ENCODE results near the gene MYL3. TPM values are rescaled to one million over a fixed set of nuclear protein-coding genes. Genes with fewer than 3 reads are reported as not detected.

Gene MYL3
- total RNA-seq, 1 experiment from 2014 or later, result not detected

- H3K9me3 ChIP-seq (ENCODE audit: low read length), result no peaks in the 10 kb centered on the region
- peaks cover 28% of the 10 kb centered on the region for H3K27me3 ChIP-seq (ENCODE audit: low read length)
- no peak for TF ChIP-seq EZH2phosphoT487 (IDR thresholded peaks at IDR 0.05; ENCODE audit: borderline replicate concordance, low read length)
- no peak for TF ChIP-seq CTCF (conservative IDR thresholded peaks at IDR 0.05; ENCODE audit: low read depth, low read length)
- TF ChIP-seq EZH2 (IDR thresholded peaks at IDR 0.05; ENCODE audit: low read length, unreplicated experiment), result no peak
- no peaks in the 10 kb centered on the region for H3F3A ChIP-seq (ENCODE audit: low read length, unreplicated experiment)
- no peak for ATAC-seq
- peak overlapping the region; percentile 89 for H3K4me2 ChIP-seq (ENCODE audit: low read length)
- H3K79me2 ChIP-seq (ENCODE audit: low read length), result no peaks in the 10 kb centered on the region
- POLR2A ChIA-PET (ENCODE audit: unreplicated experiment), result no interaction called here
- intact Hi-C loops (cut with micrococcal nuclease), result no loop called here
- CTCF ChIA-PET, result interaction anchor here (0.6 kb wide), 1 partner anchor 36 kb away, joined by 3 read pairs; no protein-coding TSS in a partner anchor
- H3K36me3 ChIP-seq (ENCODE audit: low read depth, low read length), result no peaks in the 10 kb centered on the region
- BruUV-seq (replicated peaks), result no TSS peak
- H2AFZ ChIP-seq (ENCODE audit: low read length), result peak overlapping the region; percentile 74; the same call in 1 of the 2 replicates
- H4K20me1 ChIP-seq (ENCODE audit: low read length), result no peaks in the 10 kb centered on the region
- no peak overlapping the region for H3K9ac ChIP-seq (ENCODE audit: low read length)
- no peak overlapping the region for H3K27ac ChIP-seq (ENCODE audit: low read length)
- H3K4me1 ChIP-seq (ENCODE audit: insufficient read depth, low read length), result no peaks in the 10 kb centered on the region
- H3K9me2 ChIP-seq (replicated peaks; ENCODE audit: low read length), result no peaks in the 10 kb centered on the region
- no peak for DNase-seq
- H3K4me3 ChIP-seq (ENCODE audit: low read length), result peak overlapping the region; percentile 66
These were observed 18.5 kb upstream of the MYL3 start for GRCh38 chr3:46881596-46882376.

GRCh38 chr3:46880884-46881595 lies 17.8 kb upstream of the MYL3 start:
- TF ChIP-seq EZH2 (IDR thresholded peaks at IDR 0.05; ENCODE audit: low read length, unreplicated experiment), result no peak
- no peak for TF ChIP-seq CTCF (conservative IDR thresholded peaks at IDR 0.05; ENCODE audit: low read depth, low read length)
- TF ChIP-seq EZH2phosphoT487 (IDR thresholded peaks at IDR 0.05; ENCODE audit: borderline replicate concordance, low read length), result no peak
- H3F3A ChIP-seq (ENCODE audit: low read length, unreplicated experiment), result no peaks in the 10 kb centered on the region
- DNase-seq, result no peak
- no peaks in the 10 kb centered on the region for H4K20me1 ChIP-seq (ENCODE audit: low read length)
- peaks cover 28% of the 10 kb centered on the region for H3K27me3 ChIP-seq (ENCODE audit: low read length)
- no peaks in the 10 kb centered on the region for H3K4me1 ChIP-seq (ENCODE audit: insufficient read depth, low read length)
- H3K4me2 ChIP-seq (ENCODE audit: low read length), result no peak overlapping the region
- H2AFZ ChIP-seq (ENCODE audit: low read length), result no peak overlapping the region
- H3K79me2 ChIP-seq (ENCODE audit: low read length), result no peaks in the 10 kb centered on the region
- CTCF ChIA-PET, result interaction anchor here (0.6 kb wide), 1 partner anchor 35 kb away, joined by 3 read pairs; no protein-coding TSS in a partner anchor
- H3K27ac ChIP-seq (ENCODE audit: low read length), result no peak overlapping the region
- no peaks in the 10 kb centered on the region for H3K9me3 ChIP-seq (ENCODE audit: low read length)
- no peak overlapping the region for H3K9ac ChIP-seq (ENCODE audit: low read length)
- BruUV-seq (replicated peaks), result no TSS peak
- ATAC-seq, result no peak
- H3K4me3 ChIP-seq (ENCODE audit: low read length), result no peak overlapping the region
- POLR2A ChIA-PET (ENCODE audit: unreplicated experiment), result no interaction called here
- intact Hi-C loops (cut with micrococcal nuclease), result no loop called here
- no peaks in the 10 kb centered on the region for H3K36me3 ChIP-seq (ENCODE audit: low read depth, low read length)
- H3K9me2 ChIP-seq (replicated peaks; ENCODE audit: low read length), result no peaks in the 10 kb centered on the region
